ENCODE measurements around the gene C9orf72. TPM values are rescaled to one million over a fixed set of nuclear protein-coding genes. Genes with fewer than 3 reads are reported as not detected.

C9orf72 gene
- total and polyA plus RNA-seq, 2 of the 8 experiments (the other 6 are each of a cell fraction or from before 2014, with no cell fraction given): 7.2 to 17.5 TPM

DNA sequence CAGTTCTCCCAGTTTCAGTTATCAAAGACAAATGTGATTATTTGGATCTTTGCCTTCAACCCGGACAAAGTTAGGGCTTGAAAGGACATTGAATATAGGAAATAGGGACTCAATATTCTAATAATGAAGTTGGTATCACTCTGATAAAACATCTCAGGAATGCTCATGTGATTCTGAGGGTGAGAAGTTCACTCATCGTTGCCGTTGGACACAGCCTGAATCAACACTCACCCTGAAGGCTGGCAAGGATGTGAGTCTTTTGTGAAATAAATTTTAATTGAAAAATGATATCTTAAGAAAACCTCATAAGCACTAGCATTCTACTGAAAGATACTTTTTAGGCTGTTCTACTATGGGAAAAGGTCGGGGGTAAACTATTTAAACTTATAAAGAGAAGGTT, 44.8 kb upstream of the C9orf72 start (continued):
- TF ChIP-seq, protein P1, sequence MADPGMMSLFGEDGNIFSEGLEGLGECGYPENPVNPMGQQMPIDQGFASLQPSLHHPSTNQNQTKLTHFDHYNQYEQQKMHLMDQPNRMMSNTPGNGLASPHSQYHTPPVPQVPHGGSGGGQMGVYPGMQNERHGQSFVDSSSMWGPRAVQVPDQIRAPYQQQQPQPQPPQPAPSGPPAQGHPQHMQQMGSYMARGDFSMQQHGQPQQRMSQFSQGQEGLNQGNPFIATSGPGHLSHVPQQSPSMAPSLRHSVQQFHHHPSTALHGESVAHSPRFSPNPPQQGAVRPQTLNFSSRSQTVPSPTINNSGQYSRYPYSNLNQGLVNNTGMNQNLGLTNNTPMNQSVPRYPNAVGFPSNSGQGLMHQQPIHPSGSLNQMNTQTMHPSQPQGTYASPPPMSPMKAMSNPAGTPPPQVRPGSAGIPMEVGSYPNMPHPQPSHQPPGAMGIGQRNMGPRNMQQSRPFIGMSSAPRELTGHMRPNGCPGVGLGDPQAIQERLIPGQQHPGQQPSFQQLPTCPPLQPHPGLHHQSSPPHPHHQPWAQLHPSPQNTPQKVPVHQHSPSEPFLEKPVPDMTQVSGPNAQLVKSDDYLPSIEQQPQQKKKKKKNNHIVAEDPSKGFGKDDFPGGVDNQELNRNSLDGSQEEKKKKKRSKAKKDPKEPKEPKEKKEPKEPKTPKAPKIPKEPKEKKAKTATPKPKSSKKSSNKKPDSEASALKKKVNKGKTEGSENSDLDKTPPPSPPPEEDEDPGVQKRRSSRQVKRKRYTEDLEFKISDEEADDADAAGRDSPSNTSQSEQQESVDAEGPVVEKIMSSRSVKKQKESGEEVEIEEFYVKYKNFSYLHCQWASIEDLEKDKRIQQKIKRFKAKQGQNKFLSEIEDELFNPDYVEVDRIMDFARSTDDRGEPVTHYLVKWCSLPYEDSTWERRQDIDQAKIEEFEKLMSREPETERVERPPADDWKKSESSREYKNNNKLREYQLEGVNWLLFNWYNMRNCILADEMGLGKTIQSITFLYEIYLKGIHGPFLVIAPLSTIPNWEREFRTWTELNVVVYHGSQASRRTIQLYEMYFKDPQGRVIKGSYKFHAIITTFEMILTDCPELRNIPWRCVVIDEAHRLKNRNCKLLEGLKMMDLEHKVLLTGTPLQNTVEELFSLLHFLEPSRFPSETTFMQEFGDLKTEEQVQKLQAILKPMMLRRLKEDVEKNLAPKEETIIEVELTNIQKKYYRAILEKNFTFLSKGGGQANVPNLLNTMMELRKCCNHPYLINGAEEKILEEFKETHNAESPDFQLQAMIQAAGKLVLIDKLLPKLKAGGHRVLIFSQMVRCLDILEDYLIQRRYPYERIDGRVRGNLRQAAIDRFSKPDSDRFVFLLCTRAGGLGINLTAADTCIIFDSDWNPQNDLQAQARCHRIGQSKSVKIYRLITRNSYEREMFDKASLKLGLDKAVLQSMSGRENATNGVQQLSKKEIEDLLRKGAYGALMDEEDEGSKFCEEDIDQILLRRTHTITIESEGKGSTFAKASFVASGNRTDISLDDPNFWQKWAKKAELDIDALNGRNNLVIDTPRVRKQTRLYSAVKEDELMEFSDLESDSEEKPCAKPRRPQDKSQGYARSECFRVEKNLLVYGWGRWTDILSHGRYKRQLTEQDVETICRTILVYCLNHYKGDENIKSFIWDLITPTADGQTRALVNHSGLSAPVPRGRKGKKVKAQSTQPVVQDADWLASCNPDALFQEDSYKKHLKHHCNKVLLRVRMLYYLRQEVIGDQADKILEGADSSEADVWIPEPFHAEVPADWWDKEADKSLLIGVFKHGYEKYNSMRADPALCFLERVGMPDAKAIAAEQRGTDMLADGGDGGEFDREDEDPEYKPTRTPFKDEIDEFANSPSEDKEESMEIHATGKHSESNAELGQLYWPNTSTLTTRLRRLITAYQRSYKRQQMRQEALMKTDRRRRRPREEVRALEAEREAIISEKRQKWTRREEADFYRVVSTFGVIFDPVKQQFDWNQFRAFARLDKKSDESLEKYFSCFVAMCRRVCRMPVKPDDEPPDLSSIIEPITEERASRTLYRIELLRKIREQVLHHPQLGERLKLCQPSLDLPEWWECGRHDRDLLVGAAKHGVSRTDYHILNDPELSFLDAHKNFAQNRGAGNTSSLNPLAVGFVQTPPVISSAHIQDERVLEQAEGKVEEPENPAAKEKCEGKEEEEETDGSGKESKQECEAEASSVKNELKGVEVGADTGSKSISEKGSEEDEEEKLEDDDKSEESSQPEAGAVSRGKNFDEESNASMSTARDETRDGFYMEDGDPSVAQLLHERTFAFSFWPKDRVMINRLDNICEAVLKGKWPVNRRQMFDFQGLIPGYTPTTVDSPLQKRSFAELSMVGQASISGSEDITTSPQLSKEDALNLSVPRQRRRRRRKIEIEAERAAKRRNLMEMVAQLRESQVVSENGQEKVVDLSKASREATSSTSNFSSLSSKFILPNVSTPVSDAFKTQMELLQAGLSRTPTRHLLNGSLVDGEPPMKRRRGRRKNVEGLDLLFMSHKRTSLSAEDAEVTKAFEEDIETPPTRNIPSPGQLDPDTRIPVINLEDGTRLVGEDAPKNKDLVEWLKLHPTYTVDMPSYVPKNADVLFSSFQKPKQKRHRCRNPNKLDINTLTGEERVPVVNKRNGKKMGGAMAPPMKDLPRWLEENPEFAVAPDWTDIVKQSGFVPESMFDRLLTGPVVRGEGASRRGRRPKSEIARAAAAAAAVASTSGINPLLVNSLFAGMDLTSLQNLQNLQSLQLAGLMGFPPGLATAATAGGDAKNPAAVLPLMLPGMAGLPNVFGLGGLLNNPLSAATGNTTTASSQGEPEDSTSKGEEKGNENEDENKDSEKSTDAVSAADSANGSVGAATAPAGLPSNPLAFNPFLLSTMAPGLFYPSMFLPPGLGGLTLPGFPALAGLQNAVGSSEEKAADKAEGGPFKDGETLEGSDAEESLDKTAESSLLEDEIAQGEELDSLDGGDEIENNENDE (IDR thresholded peaks at IDR 0.05; ENCODE audit: insufficient replicate concordance, low read length): no peak
- TF ChIP-seq BCL11A (IDR thresholded peaks at IDR 0.05; ENCODE audit: low read depth in 2 of 2, low read length in 2 of 2): no peak
- no peak for TF ChIP-seq SIN3A (conservative IDR thresholded peaks at IDR 0.05 in 1 of 2, IDR thresholded peaks at IDR 0.05 in 1 of 2; ENCODE audit: low read depth in 1 of 2, low read length in 2 of 2)
- TF ChIP-seq NANOG (IDR thresholded peaks at IDR 0.05; ENCODE audit: insufficient read depth, low read depth, low read length, poor library complexity, severe bottlenecking): no peak
- TF ChIP-seq HDAC6 (IDR thresholded peaks at IDR 0.05; ENCODE audit: low read depth, low read length): no peak
- no peak for TF ChIP-seq PHF8 (conservative IDR thresholded peaks at IDR 0.05; ENCODE audit: low read depth, low read length)
- no peak for TF ChIP-seq KDM4A (IDR thresholded peaks at IDR 0.05; ENCODE audit: low read depth, low read length, severe bottlenecking)
- TF ChIP-seq NRF1 (IDR thresholded peaks at IDR 0.05; ENCODE audit: low read depth, low read length): no peak
- no peak for TF ChIP-seq CBX5 (IDR thresholded peaks at IDR 0.05; ENCODE audit: low read depth, low read length)
- no peak for TF ChIP-seq RBBP5 (IDR thresholded peaks at IDR 0.05; ENCODE audit: borderline replicate concordance, low read depth, low read length)
- no peak for TF ChIP-seq JUN (IDR thresholded peaks at IDR 0.05; ENCODE audit: low read depth, low read length)
